IPS-NIHi7 (cell line): Measurements from ENCODE around the gene LYZ.

Experiments
- DNase-seq: peaks from one replicate; pipeline ENCODE4 v3.0.0; 2012; ENCODE audit warnings: mixed read lengths; ENCODE audit errors: extremely low spot score

The LYZ gene

GRCh38 chr12:69386921-69387320 lies 38.7 kb downstream of the LYZ start:
- DNase-seq, result no peak

GRCh38 chr12:69388371-69388770 lies 40.2 kb downstream of the LYZ start:
- DNase-seq, result no peak

- DNase-seq, result no peak
These were observed 41.6 kb downstream of the LYZ start for GRCh38 chr12:69389831-69390230.

GRCh38 chr12:69392179-69392928 lies 44.2 kb downstream of the LYZ start:
- no peak for DNase-seq

- no peak for DNase-seq
These were observed 47.9 kb downstream of the LYZ start for GRCh38 chr12:69396041-69396440.

GRCh38 chr12:69396963-69397362 lies 48.8 kb downstream of the LYZ start:
- no peak for DNase-seq

- DNase-seq, result no peak
These were observed 49.8 kb downstream of the LYZ start for GRCh38 chr12:69397978-69398377.

GRCh38 chr12:69401940-69402339 lies 53.8 kb downstream of the LYZ start:
- DNase-seq, result no peak
